HL-60 (cell line): ENCODE measurements around the gene CCDC85A.

Experiments used
- DNase-seq, 2 experiments: peaks; one replicate each; pipeline ENCODE4 v3.0.0-alpha.2; 2010 to 2020; ENCODE audit warnings: low read depth in 1 of 2, low spot score in 1 of 2
- H3K27ac ChIP-seq: fragments of 250-450 bp; sonication (Bioruptor Pico); replicated peaks from 2 replicates; pipeline ENCODE4 v1.5.1; 2020; ENCODE audit warnings: mild to moderate bottlenecking, moderate library complexity
- H3K27me3 ChIP-seq: fragments of 250-450 bp; sonication (Bioruptor Pico); 2 replicates; pipeline ENCODE4 v1.5.1; 2021; ENCODE audit warnings: mild to moderate bottlenecking, moderate library complexity; ENCODE audit not compliant: insufficient read depth, poor library complexity, severe bottlenecking
- H3K4me3 ChIP-seq: replicated peaks from 2 replicates; pipeline ENCODE4 v1.5.1; 2011; ENCODE audit warnings: mild to moderate bottlenecking, control low read depth, low read length; ENCODE audit not compliant: insufficient read depth
- CTCF ChIP-seq: IDR thresholded peaks from one replicate; pipeline ENCODE4 v1.5.1; 2011; ENCODE audit warnings: low read length, control low read depth, inconsistent platforms; ENCODE audit not compliant: insufficient read depth
- GABPA ChIP-seq: IDR thresholded peaks from 2 replicates; pipeline ENCODE4 v1.6.1; 2012; ENCODE audit warnings: low read depth
- POLR2AphosphoS5 ChIP-seq: IDR thresholded peaks from 2 replicates; pipeline ENCODE4 v1.6.1; 2012; ENCODE audit warnings: low read depth
- SPI1 ChIP-seq: IDR thresholded peaks from 2 replicates; pipeline ENCODE4 v1.6.1; 2012; ENCODE audit warnings: low read depth, mild to moderate bottlenecking, borderline replicate concordance
- TF ChIP-seq, protein P1 (sequence below): IDR thresholded peaks from 2 replicates; pipeline ENCODE4 v1.6.1; 2012; ENCODE audit warnings: low read depth; ENCODE audit not compliant: insufficient replicate concordance

Gene CCDC85A

DNA sequence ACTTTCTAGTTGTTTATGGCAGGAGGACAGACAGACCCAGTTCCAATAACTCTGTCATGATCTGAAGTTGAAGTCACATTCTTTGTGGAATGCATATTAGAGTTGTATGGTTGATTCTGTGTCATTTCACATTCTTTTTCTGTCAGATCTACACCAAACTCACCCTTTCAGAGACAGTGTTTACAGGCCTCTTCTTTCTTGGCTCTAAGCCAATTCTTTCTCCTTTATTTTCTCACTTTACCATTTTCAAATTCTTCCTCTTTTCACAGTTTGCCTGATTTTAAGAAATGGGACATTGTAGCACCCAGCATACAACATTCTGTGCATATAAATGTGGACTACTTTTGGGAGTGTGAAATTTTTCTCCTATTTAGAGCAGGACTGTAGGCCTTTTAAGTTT is 103.7 kb downstream of the CCDC85A start:
- TF ChIP-seq SPI1: no peak
- TF ChIP-seq POLR2AphosphoS5: no peak
- TF ChIP-seq CTCF: no peak
- TF ChIP-seq GABPA: no peak
- TF ChIP-seq, protein P1, sequence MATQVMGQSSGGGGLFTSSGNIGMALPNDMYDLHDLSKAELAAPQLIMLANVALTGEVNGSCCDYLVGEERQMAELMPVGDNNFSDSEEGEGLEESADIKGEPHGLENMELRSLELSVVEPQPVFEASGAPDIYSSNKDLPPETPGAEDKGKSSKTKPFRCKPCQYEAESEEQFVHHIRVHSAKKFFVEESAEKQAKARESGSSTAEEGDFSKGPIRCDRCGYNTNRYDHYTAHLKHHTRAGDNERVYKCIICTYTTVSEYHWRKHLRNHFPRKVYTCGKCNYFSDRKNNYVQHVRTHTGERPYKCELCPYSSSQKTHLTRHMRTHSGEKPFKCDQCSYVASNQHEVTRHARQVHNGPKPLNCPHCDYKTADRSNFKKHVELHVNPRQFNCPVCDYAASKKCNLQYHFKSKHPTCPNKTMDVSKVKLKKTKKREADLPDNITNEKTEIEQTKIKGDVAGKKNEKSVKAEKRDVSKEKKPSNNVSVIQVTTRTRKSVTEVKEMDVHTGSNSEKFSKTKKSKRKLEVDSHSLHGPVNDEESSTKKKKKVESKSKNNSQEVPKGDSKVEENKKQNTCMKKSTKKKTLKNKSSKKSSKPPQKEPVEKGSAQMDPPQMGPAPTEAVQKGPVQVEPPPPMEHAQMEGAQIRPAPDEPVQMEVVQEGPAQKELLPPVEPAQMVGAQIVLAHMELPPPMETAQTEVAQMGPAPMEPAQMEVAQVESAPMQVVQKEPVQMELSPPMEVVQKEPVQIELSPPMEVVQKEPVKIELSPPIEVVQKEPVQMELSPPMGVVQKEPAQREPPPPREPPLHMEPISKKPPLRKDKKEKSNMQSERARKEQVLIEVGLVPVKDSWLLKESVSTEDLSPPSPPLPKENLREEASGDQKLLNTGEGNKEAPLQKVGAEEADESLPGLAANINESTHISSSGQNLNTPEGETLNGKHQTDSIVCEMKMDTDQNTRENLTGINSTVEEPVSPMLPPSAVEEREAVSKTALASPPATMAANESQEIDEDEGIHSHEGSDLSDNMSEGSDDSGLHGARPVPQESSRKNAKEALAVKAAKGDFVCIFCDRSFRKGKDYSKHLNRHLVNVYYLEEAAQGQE: no peak
- Histone ChIP-seq H3K27me3 (no peaks in the 10 kb centered on the region), H3K4me3 (no peak overlapping the region), H3K27ac (no peak overlapping the region)
- DNase-seq: no peak

DNA sequence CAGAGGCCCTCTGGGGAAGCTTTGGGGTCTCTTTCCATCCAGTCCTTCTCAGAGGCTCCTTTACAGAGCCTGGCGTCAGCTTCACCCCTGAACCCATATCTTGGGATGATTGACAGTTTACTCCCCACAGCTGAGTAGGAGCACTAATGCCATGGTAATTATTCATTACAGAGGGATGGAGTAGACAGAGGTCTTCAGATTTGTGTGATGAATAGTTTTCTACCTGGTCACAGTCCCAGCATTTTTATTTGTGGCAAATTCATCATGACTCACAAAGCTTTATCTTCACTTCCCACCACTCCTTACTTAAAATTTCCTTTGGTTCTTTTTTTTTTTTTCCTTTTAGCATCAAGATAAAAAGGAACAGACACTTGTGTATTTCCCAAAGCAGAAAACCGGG is 104.2 kb downstream of the CCDC85A start:
- Histone ChIP-seq H3K27me3 (no peaks in the 10 kb centered on the region), H3K27ac (no peak overlapping the region), H3K4me3 (no peak overlapping the region)
- DNase-seq: no peak
- no peak for TF ChIP-seq GABPA
- no peak for TF ChIP-seq CTCF
- no peak for TF ChIP-seq POLR2AphosphoS5
- TF ChIP-seq, protein P1: no peak
- TF ChIP-seq SPI1: no peak

DNA sequence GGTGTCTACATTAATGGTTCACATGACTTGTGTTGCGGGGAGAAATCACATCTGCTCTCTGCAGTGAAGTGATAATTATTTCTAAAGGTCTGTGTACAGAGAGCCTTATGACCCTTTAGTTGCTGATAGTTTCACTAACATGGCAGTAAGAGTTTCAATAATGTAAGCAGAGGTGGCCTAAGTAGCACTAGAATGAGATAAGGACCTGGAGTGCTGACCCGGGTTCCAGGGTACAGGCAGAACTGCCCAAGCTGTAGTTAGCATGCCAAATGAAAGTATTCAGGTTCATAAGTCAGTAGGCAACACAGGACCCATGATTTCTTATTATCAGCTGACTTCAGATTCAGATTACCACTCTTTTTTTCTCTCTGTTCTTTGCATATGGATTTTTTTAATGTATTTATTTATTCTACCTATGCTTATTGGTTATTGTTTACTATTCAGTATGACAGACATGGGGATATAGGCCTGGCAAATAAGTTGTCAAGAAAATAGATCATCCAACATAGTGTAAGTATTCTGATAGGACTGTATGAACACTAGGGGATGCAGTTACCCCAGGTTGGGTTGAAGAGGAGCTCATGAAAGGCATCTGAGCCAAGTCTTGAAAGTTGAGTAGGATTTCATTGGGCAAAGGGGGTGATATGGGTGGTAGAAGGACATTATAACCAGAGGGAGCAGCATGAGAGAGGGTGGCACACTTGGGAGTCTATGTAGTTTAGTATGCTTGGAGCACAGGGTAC is 105.2 kb downstream of the CCDC85A start:
- Histone ChIP-seq H3K4me3 (no peak overlapping the region), H3K27me3 (no peaks in the 10 kb centered on the region), H3K27ac (no peak overlapping the region)
- no peak for TF ChIP-seq SPI1
- TF ChIP-seq GABPA: no peak
- TF ChIP-seq, protein P1: no peak
- no peak for TF ChIP-seq CTCF
- no peak for TF ChIP-seq POLR2AphosphoS5
- no peak for DNase-seq
